CD1c-positive myeloid dendritic cell (primary cell): ENCODE results near the gene PDGFRB.
"Not testable (repeated sequence)": the region's sequence is repeated elsewhere in the genome, so short reads cannot be mapped to it uniquely, and the experiment has no call there.

Experiments
- DNase-seq: peaks from one replicate; pipeline ENCODE4 v3.0.0-alpha.2; 2016; ENCODE audit errors: extremely low spot score

The PDGFRB gene

DNA sequence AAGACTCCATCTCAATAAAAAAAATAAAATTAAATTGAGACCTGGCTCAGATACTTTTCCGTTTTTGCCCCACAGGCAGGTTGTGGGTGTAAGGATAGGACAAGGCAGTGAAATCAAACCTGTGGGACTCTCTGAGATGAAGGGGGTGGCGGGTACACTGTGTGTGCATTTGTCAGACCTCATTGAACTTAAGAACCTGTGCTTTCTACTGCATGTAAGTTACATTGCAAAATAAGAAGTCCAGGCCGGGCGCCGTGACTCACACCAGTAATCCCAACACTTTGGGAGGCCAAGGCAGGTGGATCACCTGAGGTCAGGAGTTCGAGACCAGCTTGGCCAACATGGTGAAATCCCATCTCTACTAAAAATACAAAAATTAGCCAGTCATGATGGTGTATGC is 70.9 kb downstream of the PDGFRB start:
- not testable (repeated sequence) for DNase-seq

DNA sequence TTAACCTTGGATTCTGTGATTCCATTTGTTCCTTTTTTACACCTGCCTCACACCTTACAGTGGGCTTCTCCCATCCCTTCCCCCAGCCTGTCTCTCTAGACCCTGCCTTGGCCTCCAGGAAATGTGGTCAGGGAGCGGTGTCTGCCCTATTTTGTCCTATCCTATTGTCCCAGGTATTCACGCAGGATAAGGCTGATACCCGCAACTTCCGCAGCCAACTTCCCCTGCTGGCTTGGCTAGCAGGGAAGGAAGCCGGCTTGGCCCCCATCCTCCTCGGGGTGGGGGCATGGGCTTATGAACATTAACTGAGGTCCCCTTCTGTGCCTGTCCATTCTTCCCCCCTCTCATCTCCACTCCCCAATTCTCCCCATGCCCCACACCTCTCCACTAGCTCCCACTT is 72.8 kb downstream of the PDGFRB start:
- peak; percentile 55 for DNase-seq

DNA sequence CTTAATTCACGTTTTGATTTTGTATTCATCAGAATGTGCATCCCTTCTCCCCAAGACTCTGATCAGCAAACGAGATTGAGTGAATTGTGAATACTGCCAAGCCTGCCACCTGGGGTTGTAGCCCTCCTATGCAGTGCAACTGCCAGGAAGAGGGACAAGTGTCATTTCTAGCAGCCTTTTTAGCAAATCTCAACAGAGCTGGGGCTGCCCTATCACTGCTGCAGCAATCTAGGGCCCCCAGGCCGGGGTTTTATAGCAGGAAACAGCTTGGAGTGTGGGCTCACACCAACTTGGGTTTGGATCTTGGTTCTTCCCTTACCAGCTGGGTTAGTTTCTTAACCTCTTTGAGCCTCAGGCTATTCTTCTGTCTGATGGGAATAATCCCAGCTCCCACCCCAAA is 73.3 kb downstream of the PDGFRB start:
- peak; percentile 18 for DNase-seq

DNA sequence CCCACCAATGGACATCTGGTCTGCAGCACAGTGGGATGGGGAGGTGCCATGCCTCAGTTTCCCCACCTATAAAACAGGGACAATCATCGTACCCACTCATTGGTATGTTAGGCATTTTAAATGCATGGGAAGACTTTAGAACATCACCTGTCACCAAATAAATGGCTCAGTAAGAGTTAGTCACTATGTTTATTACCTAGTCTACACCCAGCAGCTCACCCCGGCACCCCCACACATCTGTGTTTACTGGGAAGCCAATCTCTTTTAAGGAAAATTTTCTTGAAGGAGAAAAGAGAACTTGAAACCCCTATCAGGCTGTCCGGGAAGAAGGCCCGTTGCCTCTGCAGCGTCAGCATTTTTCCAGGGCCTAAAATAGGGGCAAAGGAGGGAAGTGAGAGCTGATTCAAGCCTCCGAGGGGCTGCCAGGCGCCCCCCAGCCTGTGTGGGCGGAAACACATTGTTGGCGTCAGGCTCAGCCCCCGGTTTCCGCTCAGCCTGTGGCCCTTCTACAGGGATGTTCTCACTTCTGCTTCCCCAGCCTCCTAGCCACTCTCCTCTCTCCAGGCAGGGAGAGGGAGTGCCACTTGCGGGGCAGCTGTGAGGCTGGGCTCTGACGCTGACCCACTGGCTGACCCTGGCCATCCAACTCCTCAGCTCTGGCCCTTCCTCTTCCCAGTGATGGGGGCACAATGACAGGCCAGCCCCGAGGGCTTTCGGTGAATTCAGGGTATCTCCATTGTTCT is 73.9 kb downstream of the PDGFRB start:
- DNase-seq = peak; percentile 98

DNA sequence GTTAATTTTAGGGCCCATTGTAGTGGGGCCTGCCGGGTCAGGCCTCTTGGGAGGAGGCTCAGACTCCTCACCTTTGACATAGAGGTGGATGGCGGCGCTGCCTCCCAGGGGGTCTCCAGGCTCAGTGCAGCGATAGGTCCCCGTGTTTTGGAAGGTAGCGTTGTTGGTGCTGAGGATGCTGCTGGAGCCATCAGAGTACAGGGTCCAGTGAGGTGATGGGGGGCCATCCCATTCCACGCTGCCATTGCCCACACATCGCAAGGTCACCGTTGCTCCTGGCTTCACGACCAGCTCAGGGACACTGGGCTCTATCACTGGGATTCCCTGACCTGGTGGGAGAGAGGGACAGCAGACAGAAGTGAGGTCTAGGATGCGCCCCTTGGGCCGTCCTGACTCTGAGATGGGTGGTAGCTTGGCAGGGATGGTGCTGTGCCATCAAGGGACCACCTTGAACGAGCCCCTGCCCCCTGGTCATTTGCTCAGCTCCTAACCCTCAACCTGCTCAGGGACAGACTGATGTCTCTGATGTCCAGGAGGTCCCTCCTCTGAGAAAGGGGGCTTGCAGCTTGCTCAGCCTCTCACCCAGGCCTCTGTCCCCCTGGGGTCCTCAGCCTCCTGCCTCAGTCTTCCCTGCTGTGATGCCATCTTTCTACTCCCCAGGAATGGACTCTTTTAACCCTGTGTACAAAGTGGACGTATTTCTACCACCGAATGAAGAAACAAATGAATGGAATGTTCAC is 74.8 kb downstream of the PDGFRB start:
- no peak for DNase-seq

DNA sequence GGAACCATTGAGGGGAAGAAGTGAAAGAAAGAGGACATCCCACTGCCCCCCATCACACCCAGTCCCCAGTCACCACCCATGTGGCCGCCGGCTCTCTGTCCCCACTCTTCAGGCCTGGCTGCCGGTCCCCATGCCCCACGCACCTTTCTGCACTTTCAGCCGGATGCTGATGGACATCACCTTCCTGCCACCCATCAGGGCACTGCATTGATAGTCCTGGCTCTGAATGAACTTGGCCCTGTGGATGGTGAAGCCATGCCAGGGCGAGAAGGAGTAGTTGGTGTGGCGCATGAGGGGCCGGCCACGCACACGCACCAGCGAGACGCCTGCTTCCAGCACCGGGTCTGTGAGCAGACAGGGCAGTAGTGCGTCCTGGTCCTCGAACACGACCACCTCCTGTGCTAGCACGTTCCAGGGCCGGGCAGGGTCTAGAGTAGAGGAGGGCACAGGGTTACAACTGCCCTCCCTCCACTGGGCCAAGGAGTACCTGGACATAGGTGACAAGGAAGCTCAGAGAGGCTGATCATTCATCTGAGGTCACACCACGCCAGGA is 75.7 kb downstream of the PDGFRB start:
- DNase-seq = no peak

DNA sequence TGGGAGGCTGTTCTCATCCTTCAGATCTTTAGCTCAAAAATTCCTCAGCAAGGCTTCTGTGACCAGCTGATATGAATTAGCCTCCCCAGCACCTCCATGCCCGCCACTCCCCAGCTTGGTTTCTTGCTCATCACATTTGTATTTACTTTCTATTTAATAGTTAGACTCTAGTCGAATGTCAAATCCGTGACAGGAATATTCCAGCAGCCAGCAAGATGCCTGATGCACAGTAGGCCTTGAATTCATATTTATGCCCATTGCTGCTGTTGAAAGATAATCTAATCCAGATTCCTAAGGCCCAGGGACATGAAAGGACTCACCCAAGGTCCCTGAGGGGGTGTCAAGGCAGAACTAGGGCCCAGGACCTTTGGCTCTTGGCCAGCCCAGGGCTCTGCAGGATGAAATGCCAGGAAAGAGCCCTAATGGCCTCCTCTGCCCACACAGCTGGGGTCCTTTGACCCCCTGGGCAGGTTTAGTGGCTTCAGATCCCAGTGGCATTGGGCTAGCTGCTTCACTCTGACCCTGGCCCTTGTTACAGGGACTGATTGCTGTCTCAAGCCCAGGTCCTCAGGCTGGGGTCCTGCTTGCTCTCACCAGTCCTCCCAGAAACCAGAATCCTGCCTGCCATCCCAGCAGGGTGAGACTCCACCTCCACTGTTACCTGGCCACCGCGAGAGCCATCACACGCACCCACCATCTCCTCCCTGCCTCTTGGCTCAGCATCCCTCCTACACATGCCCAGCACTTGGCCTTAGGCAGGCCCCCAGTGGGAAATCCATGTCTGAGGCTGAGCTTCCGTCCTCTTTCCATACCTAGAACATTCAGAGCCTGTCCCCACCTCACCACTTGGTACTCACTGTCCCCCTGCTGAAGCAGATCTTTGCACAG is 76.6 kb downstream of the PDGFRB start:
- DNase-seq = no peak

DNA sequence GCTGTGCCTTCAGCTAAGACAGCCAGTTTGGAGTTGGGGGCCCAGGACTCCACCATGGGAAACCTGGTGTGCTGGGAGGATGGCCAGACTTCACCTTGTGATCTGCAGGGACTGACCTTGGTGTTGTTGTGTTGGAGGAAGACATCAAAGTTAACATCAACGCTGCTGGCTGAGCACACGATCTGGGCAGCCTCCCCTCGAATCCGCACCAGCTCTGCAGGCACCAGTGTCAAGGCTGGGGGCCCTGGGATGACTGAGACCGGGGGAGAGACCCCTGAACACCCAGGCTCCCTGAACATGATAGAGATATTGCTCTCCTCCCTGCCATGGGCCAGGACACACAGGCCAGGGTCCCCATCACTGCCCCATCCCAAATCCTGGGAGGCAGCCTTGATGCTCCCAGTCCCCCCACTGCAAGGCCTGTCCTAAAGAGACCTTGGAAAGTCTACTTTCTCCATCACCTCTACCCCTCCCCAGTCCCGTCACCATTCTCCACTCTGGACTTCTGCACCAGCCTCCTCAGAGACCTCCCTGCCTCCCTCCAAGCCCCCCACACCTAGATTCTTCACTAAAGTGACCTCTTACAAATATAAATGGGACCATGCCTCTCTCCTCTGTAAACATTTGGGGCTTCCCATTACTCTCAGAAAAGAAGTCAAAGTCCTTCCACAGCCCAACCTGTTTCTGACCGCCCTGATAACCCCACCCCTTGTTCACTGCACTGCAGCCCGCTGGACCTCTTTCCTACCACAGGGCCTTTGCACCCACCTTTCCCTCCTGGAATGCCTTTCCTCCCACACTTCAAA is 77.4 kb downstream of the PDGFRB start:
- no peak for DNase-seq

DNA sequence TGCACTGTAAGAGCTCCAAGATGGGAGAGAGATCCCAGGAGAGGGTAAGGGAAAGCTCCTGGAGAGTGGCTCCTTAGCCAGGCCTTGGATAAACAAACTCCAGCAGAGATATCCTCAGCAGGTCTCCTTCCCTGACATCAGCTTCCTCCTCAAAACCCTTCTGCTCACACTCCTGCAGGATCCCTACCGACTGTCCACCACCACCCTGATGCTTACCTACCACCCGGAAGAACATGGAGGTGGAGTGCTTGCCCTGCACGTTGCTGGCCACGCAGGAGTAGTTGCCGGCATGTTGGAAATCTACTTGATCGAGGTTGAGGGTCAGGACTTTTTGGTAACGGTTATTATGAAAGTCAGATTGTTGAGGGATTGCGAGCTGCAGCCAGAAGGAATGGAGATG is 78.6 kb downstream of the PDGFRB start:
- DNase-seq = no peak

DNA sequence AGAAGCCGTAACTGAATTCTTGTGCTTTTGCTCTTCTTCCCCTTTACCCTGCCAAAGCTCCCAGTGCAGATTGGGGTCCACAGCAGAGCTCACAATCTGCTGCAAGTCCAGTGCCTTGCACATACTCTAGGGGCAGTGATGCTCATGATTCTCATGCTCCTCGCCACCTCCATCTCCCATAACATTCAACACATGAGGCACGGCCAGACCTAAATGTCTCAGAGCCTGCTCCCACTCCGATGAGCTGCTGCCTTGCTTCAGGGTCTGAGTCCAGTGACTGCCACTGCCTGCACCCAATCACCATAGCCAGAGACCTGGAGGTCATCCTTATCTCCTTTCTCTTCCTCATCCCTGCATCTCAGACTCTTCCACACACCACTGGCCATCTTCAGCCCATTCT is 79.8 kb downstream of the PDGFRB start:
- DNase-seq = no peak

DNA sequence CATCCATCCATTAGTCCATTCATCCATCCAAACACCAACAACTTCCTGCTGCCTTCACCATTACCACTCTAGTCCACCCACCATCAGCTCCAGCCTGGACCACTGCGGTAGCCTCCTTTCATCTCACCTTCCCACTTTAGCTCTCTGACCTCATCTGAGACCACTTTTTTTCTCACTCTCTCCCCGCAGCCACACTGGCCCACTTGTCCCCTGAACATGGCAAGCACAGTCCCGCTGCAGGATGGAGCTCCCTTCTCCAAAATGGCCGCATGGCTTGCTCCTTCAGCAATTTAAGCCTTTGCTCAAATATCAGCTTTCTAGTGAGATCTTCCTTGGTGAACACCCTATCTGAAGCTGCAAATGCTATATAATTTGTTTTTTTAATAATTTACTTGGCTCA is 80.4 kb downstream of the PDGFRB start:
- no peak for DNase-seq

DNA sequence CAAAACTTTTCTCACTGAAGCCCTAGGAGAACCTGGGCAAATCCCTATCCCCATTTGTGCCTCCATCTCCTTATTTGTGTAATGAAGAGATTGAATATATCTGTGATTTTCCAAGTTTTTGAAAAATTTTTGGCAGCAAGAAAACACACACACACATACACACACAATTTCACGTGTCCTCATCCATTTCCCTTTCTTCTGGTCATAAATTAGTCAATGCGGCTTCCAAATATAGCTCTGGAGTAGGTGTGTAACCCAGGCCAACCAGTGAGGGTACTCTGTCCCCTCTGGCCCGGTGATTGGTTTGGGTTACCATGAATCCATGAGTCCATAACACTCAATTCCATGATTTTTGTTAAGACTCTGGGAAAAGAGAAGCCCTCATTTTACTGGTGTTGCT is 82.0 kb downstream of the PDGFRB start:
- DNase-seq = no peak

DNA sequence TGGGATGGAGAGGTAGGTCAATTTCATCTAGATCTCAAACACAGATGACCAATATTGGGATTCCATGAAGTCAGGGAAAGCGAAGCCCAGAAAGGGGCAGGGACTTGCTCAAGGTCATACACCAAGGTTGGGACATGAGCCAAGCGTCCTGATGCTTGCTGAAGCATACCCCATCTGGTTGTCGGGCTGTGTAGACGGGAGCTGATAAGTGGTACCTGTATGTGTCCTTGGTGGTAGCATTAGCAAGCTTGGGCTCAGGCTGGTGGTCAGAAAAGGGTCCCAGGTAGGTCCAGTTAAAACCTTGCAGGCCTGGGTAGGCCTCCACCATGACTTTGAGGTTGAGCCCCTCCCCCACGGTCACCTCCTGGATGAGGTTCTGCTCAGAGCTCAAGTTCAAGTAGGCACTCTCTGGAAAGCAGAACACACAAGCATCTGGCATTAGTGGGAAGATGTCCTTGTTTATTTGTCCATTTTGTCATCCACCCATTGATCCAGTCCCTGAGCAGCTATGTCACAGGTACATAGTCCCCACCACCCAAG is 82.5 kb downstream of the PDGFRB start:
- DNase-seq = no peak

DNA sequence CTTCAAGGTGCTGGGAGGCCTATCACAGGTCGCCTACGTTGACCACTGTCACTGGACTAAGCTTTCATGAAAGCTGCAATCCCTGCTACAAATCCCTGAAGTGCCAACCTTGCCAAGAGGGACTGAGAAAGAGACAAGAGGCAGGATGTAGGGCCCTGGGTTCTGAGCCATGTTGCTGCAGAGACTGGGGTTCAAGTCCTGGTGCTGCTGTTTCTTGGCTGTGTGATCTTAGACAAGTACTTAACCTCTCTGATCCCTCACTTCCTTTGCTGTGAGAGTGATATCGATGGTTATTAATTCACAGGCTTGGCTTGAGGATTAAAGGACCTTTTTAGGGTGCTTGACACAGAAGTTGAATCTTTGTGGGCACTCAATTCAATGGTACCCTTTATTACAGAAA is 84.8 kb downstream of the PDGFRB start:
- DNase-seq = no peak

DNA sequence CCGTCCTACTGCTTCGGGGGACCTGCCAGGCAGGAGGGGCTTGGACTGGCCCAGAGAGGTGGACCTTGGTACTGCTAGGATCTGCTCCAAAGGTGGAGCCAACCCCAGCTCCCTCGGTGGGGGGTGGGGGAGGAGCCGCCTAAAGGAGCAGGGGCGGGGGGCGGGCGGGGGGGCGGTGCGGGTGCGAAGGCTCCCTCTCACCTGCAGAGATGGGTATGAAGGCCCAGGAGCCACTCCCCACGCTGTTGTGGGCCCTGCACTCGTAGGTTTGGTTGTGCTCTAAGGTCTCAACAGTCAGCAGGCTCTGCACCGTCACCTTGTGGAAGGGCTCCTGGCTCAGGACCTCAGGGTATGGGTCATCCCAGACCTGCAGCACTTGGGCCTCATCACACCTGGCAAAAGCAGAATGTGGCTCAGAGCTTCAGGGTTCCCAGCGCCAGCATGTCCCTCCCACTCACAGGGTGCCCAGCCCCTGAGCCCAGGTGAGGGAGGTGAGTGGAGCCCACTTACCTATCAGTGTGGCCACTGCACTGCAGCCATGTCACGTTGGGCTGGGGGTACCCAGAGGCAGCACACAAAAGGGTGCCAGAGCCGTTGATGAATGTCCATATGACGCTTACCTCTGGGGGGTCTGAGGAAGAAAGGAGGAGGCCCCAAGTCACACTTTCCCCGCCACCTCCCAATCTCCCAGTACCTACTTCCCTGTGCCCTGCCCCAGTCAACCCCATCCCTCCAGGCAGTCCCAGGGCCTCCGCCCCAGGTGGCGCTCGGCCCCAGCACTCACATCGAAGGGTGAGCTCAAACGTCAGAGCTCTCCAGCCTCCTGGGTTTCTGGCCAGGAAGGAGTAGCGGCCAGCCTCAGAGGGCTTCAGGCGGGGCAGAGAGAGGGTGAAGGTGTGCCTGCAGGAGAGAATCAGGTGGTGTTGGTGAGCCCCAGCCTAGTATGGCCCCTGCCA is 85.7 kb downstream of the PDGFRB start:
- no peak for DNase-seq

DNA sequence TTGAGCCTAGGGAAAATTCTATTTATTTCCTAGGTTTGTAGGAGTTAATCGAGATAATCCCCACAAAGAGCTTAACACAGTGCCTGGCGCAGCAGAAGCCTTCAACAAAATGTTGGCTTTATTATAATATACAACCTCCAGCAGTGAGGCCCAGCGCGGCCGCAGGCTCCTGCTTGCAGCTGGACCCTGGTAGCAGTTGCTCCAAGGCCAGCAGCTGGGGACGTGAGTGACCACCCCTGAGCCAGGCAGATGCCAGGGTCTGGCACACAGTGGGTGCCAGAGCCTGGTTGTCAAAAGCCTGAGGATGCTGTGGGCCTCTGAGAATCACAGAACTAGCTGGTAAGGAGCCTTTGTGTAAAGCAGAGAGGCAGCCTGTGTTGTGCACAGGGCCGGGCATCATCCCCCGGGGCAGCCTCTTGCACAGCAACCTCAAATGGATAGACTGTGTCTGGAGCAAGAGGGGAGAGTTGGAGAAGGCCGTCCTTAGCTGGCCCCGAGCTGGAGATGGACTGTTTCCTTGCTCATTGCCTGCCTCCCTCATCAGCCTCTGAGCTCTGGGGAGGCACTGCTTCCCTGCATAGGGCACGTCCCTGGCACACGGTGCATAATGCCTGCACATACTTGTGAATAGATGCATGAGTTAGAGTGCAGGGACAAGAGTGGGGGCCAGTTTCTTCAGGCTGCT is 86.5 kb downstream of the PDGFRB start:
- DNase-seq = no peak

DNA sequence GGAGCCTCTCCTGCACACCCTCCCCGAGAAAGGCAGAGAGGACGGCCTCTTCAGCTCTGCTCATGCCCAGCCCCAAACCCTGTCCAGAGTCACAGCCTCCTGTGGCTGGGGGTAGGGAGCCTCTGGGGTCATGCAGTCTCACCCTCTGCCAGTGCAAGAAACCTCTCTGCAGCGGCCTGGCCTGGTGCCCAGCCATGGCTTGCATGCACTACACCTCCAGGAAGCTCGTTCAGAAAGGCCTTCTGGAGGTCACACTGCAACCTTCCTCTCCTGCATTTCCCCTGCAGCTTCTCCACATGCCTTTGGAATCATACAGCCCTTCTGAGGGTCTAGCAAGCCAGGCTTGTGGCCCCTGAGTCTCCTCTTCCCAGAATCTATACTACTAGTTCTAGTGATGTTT is 87.2 kb downstream of the PDGFRB start:
- DNase-seq = no peak

DNA sequence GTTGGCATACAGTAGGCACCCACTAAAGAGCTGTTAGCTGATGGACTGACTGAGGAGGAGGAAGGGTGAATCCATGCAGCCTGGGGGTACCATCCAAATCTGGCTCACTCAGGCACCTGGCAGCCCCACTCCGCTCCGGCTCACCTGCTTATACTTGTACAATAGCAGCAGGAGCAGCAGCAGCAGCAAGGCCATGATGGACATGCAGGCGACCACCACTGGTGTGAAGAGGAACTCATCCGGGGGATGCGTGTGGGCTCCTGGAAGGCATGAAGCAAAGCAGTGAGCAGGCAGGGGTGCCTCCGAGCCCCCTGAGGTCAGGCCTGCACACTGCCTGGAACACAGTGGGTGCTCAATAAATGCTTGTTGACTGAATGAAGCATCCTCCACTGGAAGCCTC is 87.6 kb downstream of the PDGFRB start:
- no peak for DNase-seq

DNA sequence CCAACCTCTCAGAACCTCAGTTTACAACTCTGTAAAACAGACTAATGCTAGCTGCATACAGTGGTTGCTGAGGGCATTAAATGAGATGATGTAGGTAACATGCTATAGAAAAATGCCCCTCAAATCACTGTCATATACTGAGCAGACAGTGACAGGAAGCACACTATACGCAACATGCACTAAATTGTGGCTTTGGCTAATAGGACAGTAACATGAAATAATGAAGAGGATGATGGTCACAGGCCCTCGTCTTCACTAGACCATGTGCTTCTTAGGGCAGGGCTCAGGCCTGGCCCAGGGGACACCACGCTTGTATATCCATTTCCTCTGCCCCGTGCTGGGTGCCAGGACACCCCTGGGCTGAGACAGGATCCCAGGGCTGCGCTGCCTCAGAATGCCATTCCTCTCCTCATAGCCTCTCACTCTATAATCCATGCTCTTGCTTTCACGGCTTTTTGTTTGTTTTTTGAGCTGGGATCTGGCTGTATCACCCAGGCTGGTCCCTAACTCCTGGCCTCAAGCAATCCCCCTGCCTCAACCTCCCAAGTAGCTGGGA is 88.2 kb downstream of the PDGFRB start:
- no peak for DNase-seq
